ENCODE results near the gene GOLGA8N.

Gene GOLGA8N

DNA sequence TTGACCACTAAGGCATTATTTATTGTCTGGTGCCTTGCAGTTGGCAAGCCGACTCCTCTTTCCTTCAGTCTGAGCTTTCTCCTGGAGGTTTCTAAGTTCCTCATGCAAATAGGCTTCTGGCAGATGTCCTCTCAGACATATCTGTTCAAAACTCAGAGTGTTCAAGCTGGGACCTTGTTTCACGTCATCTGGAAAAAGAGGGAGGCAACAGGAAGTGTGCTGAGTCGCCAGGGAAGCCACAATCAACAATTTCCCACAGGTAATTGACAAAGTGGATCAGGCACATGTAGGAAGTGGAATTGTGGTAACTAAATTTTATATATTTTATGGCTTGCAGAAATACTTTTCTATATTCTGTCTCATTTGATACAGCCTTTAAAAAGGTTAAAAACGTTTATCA, 62.8 kb downstream of the GOLGA8N start:
- no peak overlapping the region for H3K4me3 ChIP-seq (ENCODE audit: low read length)
- no peaks in the 10 kb centered on the region for H3K27me3 ChIP-seq (ENCODE audit: control insufficient read depth, insufficient read depth, low read length)
- peaks cover 7% of the 10 kb centered on the region for H3K4me1 ChIP-seq (ENCODE audit: control insufficient read depth, low read depth, low read length)
- no peak overlapping the region for H3K27ac ChIP-seq (ENCODE audit: low read length)
- no peak overlapping the region for H3K9ac ChIP-seq (ENCODE audit: low read length)
- no peaks in the 10 kb centered on the region for H3K36me3 ChIP-seq (ENCODE audit: control insufficient read depth, low read depth, low read length)
- no peaks in the 10 kb centered on the region for H3K9me3 ChIP-seq (ENCODE audit: control insufficient read depth, low read depth, low read length)

GRCh38 chr15:32656496-32656895, 63.2 kb downstream of the GOLGA8N start:
- H3K9me3 ChIP-seq (ENCODE audit: control insufficient read depth, low read depth, low read length): no peaks in the 10 kb centered on the region
- no peaks in the 10 kb centered on the region for H3K36me3 ChIP-seq (ENCODE audit: control insufficient read depth, low read depth, low read length)
- no peak overlapping the region for H3K9ac ChIP-seq (ENCODE audit: low read length)
- no peak overlapping the region for H3K27ac ChIP-seq (ENCODE audit: low read length)
- no peak overlapping the region for H3K4me3 ChIP-seq (ENCODE audit: low read length)
- H3K4me1 ChIP-seq (ENCODE audit: control insufficient read depth, low read depth, low read length): peaks cover 7% of the 10 kb centered on the region
- no peaks in the 10 kb centered on the region for H3K27me3 ChIP-seq (ENCODE audit: control insufficient read depth, insufficient read depth, low read length)

Data from iPS-18a (cell line).